Stimulated activated CD4-positive, alpha-beta T cell treated with anti-CD3 and anti-CD28 coated beads, TNF-alpha, amount 100 ng/mL, for 24 hours (primary cell): ENCODE data around the gene AIP.

ENCODE experiments used
- DNase-seq, 3 experiments: peaks; one replicate each; pipeline ENCODE4 v3.0.0-alpha.2; 2020; ENCODE audit warnings: low read depth in 3 of 3

Gene AIP

GRCh38 chr11:67532889-67533288, 50.1 kb downstream of the AIP start:
- no peak for DNase-seq

GRCh38 chr11:67534070-67534679, 51.3 kb downstream of the AIP start:
- DNase-seq, result no peak

- DNase-seq, result no peak
These were observed 52.7 kb downstream of the AIP start for GRCh38 chr11:67535561-67535960.

- DNase-seq, result no peak
These were observed 55.5 kb downstream of the AIP start for GRCh38 chr11:67538306-67538705.

- no peak for DNase-seq
These were observed 56.1 kb downstream of the AIP start for GRCh38 chr11:67538823-67539505.

- no peak for DNase-seq
These were observed 56.7 kb downstream of the AIP start for GRCh38 chr11:67539550-67539949.
